NB4 (cell line): ENCODE data around the gene POU1F1.

Experiments used
- DNase-seq: peaks from one replicate; pipeline ENCODE4 v3.0.0; 2010; ENCODE audit warnings: low read depth
- H3K4me3 ChIP-seq: one replicate; pipeline ENCODE4 v1.5.1; 2011; ENCODE audit warnings: mild to moderate bottlenecking, low read depth, low read length, moderate library complexity
- CTCF ChIP-seq: IDR thresholded peaks from one replicate; pipeline ENCODE4 v1.5.1; 2012; ENCODE audit warnings: low read depth, low read length
- MAX ChIP-seq: IDR thresholded peaks from 2 replicates; pipeline ENCODE4 v1.6.1; 2011; ENCODE audit warnings: low read depth, low read length
- MYC ChIP-seq: IDR thresholded peaks from 2 replicates; pipeline ENCODE4 v1.6.1; 2011; ENCODE audit warnings: low read depth, low read length
- POLR2A ChIP-seq: IDR thresholded peaks from 2 replicates; pipeline ENCODE4 v1.6.1; 2011; ENCODE audit warnings: mild to moderate bottlenecking; ENCODE audit not compliant: insufficient read length; ENCODE audit errors: extremely low read depth

The POU1F1 gene

DNA sequence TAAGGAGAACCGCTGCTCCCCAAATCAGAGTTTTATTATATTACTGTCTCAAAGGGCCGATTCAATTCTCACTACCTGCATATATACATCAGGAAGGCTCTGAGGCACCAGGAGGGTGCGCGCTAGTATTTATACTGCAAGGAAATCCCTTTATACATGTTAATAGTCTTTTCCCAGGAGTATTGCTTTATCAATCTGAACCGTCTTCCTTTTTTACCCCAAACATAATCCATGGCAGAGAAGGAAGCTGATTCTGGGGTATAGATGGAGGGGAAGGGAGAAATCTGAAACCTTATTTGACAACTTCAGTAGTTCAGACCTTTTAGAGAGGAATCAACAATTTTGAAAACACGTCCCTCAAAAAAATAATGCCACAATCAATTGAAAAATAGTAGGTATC, at the start of gene POU1F1:
TSS of gene POU1F1 (minus strand) at position 101 of the 400 bp plus-strand sequence. CDS start 122 bp downstream, outside the sequence.
- no peak for TF ChIP-seq MYC
- TF ChIP-seq POLR2A: no peak
- no peak for TF ChIP-seq CTCF
- no peak for TF ChIP-seq MAX
- H3K4me3 ChIP-seq: no peak within 1 kb of the TSS
- no peak for DNase-seq

DNA sequence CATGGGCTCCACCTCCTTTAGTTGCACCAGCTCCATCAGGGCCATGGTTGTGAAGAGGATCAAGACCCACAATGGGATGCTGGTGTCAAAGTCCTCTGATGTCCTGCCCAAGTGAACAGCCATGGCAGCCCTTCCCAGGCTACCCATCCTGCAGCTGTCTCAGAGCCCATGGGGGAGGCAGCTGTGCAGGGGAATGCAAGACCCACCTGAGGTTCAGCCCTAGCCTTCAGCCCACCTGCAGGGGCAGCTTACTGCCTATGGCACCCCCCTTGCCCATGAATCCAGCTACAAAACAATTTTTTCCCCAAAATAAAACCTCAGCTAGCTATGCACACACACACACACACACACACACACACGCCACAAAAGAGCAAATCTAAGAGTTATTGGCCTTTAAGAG, 48.2 kb upstream of the POU1F1 start:
- no peak for TF ChIP-seq MAX
- TF ChIP-seq POLR2A: no peak
- no peak for TF ChIP-seq MYC
- TF ChIP-seq CTCF: no peak
- DNase-seq: no peak
- no peak overlapping the region for H3K4me3 ChIP-seq

GRCh38 chr3:87320756-87321626, 44.6 kb upstream of the POU1F1 start:
- no peak for DNase-seq
- no peak overlapping the region for H3K4me3 ChIP-seq
- no peak for TF ChIP-seq MYC
- no peak for TF ChIP-seq MAX
- TF ChIP-seq CTCF: no peak
- TF ChIP-seq POLR2A: no peak

GRCh38 chr3:87318617-87319021, 42.2 kb upstream of the POU1F1 start:
- H3K4me3 ChIP-seq: no peak overlapping the region
- no peak for TF ChIP-seq MAX
- TF ChIP-seq MYC: no peak
- no peak for TF ChIP-seq POLR2A
- TF ChIP-seq CTCF: no peak
- DNase-seq: no peak

GRCh38 chr3:87317779-87318178, 41.4 kb upstream of the POU1F1 start:
- DNase-seq: no peak
- H3K4me3 ChIP-seq: no peak overlapping the region
- TF ChIP-seq POLR2A: no peak
- no peak for TF ChIP-seq CTCF
- TF ChIP-seq MYC: no peak
- no peak for TF ChIP-seq MAX
